ENCODE results near the gene CALML3. TPM values are rescaled to one million over a fixed set of nuclear protein-coding genes. Genes with fewer than 3 reads are reported as not detected.
A peak's percentile ranks its signal among the peaks of the same experiment; 100 is the strongest.

The CALML3 gene
- total and polyA plus RNA-seq, 9 donors, result 0.02 to 1.5 TPM; not detected in 7

DNA sequence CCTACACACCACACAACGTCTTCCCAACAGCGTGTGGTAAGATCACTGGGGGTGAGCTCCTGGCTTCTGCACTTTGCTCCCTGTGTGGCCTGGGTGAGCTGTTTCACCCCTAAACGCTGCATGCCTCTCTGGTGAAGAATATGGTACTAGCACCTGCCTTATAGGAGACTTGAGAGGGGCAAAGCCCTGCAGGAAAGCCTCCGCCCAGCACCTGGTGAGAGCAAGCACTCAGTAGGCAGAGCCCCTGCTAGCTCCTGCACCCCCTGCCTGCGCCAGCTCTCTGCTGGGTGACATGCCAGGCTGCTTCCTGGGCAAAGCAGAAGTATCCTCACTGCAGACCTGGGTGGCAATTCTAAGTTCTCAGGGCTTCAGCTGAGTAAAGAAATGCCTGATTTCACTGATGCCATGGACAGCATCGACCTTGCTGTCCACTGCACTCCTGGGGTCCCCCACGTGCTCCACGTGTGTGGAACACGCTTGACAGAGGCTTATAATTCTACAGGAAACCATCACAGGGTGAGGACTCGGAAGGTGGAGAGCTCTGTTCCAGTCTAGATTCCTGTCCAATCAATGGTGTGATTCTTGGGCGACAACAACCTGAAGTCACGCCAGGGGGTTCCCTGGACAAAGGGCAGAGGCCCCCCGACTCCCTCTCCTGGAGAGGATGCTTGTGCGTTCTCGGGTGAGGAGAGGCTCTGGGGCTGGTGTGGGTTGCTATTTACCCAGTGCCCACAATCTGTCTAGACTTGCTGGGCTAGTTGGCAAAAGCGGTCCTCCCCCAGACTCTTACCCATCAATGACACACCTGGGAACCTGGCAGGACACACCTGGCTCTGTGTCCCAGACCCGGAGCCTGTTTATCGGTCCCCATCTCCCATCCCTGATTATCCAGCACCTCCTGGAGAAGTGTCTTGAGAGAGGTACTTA, 20.4 kb upstream of the CALML3 start:
- Histone ChIP-seq H3K36me3 (no peaks in the 10 kb centered on the region), H3K27me3 (no peaks in the 10 kb centered on the region), H3K27ac (no peak overlapping the region), H3K4me1 (ENCODE audit: insufficient read depth) (no peaks in the 10 kb centered on the region), H3K4me3 (no peak overlapping the region), H3K9me3 (no peaks in the 10 kb centered on the region)
- WGBS, 3 donors, result 77 to 86% (median 84%) methylated on average over 18 of the region's 18 CpGs
- TF ChIP-seq, protein P1, sequence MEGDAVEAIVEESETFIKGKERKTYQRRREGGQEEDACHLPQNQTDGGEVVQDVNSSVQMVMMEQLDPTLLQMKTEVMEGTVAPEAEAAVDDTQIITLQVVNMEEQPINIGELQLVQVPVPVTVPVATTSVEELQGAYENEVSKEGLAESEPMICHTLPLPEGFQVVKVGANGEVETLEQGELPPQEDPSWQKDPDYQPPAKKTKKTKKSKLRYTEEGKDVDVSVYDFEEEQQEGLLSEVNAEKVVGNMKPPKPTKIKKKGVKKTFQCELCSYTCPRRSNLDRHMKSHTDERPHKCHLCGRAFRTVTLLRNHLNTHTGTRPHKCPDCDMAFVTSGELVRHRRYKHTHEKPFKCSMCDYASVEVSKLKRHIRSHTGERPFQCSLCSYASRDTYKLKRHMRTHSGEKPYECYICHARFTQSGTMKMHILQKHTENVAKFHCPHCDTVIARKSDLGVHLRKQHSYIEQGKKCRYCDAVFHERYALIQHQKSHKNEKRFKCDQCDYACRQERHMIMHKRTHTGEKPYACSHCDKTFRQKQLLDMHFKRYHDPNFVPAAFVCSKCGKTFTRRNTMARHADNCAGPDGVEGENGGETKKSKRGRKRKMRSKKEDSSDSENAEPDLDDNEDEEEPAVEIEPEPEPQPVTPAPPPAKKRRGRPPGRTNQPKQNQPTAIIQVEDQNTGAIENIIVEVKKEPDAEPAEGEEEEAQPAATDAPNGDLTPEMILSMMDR (IDR thresholded peaks at IDR 0.05), result no peak
- intact Hi-C loops (cut with DNase I), result no loop called here
- DNase-seq, result peak in 1 of 5 donors; percentile 7

GRCh38 chr10:5506246-5506645, 18.5 kb upstream of the CALML3 start:
- H3K36me3 ChIP-seq, result no peaks in the 10 kb centered on the region
- H3K27ac ChIP-seq, result no peak overlapping the region
- H3K27me3 ChIP-seq, result no peaks in the 10 kb centered on the region
- H3K4me3 ChIP-seq, result no peak overlapping the region
- H3K4me1 ChIP-seq (ENCODE audit: insufficient read depth), result no peaks in the 10 kb centered on the region
- TF ChIP-seq, protein P1 (IDR thresholded peaks at IDR 0.05), result no peak
- TF ChIP-seq EP300 (IDR thresholded peaks at IDR 0.05) (no peak), POLR2A (IDR thresholded peaks at IDR 0.05) (no peak)
- 37 to 76% (median 59%) methylated on average over 2 of the region's 2 CpGs for WGBS, 3 donors
- no peak for DNase-seq
- intact Hi-C loops (cut with DNase I), result no loop called here
- no peaks in the 10 kb centered on the region for H3K9me3 ChIP-seq

- Histone ChIP-seq H3K27ac (no peak overlapping the region), H3K36me3 (no peaks in the 10 kb centered on the region), H3K9me3 (no peaks in the 10 kb centered on the region), H3K27me3 (no peaks in the 10 kb centered on the region), H3K4me3 (no peak overlapping the region), H3K4me1 (ENCODE audit: insufficient read depth) (no peaks in the 10 kb centered on the region)
- WGBS, 3 donors, result 91 to 97% (median 93%) methylated on average over 19 of the region's 19 CpGs
- peak in 1 of 5 donors; percentile 10 for DNase-seq
- intact Hi-C loops (cut with DNase I), result no loop called here
- TF ChIP-seq, protein P1 (IDR thresholded peaks at IDR 0.05), result no peak
- TF ChIP-seq POLR2A (IDR thresholded peaks at IDR 0.05) (no peak), EP300 (IDR thresholded peaks at IDR 0.05) (no peak)
Measured at GRCh38 chr10:5506751-5507648, 17.8 kb upstream of the CALML3 start.

GRCh38 chr10:5507649-5508131, 17.1 kb upstream of the CALML3 start:
- no peaks in the 10 kb centered on the region for H3K36me3 ChIP-seq
- no peaks in the 10 kb centered on the region for H3K4me1 ChIP-seq (ENCODE audit: insufficient read depth)
- 83 to 96% (median 94%) methylated on average over 14 of the region's 14 CpGs for WGBS, 3 donors
- intact Hi-C loops (cut with DNase I), result no loop called here
- H3K4me3 ChIP-seq, result no peak overlapping the region
- DNase-seq, result peak in 1 of 5 donors; percentile 7
- no peak overlapping the region for H3K27ac ChIP-seq
- no peaks in the 10 kb centered on the region for H3K9me3 ChIP-seq
- H3K27me3 ChIP-seq, result no peaks in the 10 kb centered on the region
- TF ChIP-seq POLR2A (IDR thresholded peaks at IDR 0.05), result no peak
- no peak for TF ChIP-seq EP300 (IDR thresholded peaks at IDR 0.05)
- TF ChIP-seq, protein P1 (IDR thresholded peaks at IDR 0.05), result no peak
